ENCODE results near the gene KRTAP10-5.

The KRTAP10-5 gene

DNA sequence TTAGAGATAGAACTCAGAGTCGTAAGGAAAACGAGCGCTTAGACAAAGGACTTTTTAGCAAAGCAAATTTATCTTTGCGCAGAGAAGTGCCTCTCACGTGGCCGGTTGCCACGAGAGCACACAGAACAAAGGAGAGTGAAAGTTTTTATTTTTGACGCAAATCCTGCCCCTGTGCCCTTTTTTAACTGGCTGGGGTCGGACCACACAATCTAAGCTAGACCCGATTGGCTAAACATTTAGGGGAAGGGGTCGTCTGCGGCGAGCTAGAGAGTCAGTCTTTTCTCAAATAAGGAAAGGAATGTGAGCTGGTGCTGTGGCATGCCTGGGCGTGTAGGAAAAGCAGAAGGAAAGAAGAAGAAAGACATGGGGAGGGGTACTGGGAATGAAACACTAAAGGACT lies 31.5 kb downstream of the KRTAP10-5 start:
- TF ChIP-seq CTCF (IDR thresholded peaks at IDR 0.05; ENCODE audit: low read depth, low read length, missing control alignments) = no peak
- no peak for DNase-seq (ENCODE audit: extremely low read depth, low read depth)
- H3K4me3 ChIP-seq (replicated peaks; ENCODE audit: low read depth, low read length) = no peak overlapping the region

GRCh38 chr21:44548381-44548780 lies 32.0 kb downstream of the KRTAP10-5 start:
- no peak overlapping the region for H3K4me3 ChIP-seq (replicated peaks; ENCODE audit: low read depth, low read length)
- DNase-seq (ENCODE audit: extremely low read depth, low read depth) = no peak
- TF ChIP-seq CTCF (IDR thresholded peaks at IDR 0.05; ENCODE audit: low read depth, low read length, missing control alignments) = no peak

- no peak overlapping the region for H3K4me3 ChIP-seq (replicated peaks; ENCODE audit: low read depth, low read length)
- no peak for TF ChIP-seq CTCF (IDR thresholded peaks at IDR 0.05; ENCODE audit: low read depth, low read length, missing control alignments)
- DNase-seq (ENCODE audit: extremely low read depth, low read depth) = no peak
These were observed 32.6 kb downstream of the KRTAP10-5 start for GRCh38 chr21:44547656-44548331.

DNA sequence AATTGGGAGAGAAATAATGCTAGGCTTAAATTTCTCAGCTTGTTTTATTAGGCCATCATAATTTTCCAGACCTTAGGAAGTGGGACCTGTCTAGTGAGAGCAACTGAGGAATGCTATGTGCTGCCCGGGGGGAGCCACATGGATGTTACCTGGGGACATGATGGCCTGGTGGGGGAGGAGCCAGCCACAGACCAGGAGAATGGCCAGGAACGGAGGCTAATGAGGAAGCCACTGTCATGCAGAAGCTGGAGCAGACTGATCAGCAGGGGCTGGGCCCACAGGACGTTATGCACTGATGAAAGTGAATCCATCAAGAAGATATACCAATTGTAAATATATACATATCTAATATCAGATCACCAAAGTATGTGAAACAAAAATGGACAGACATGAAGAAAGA lies 35.8 kb downstream of the KRTAP10-5 start:
- no peak for DNase-seq (ENCODE audit: extremely low read depth, low read depth)
- TF ChIP-seq CTCF (IDR thresholded peaks at IDR 0.05; ENCODE audit: low read depth, low read length, missing control alignments) = no peak
- no peak overlapping the region for H3K4me3 ChIP-seq (replicated peaks; ENCODE audit: low read depth, low read length)

DNA sequence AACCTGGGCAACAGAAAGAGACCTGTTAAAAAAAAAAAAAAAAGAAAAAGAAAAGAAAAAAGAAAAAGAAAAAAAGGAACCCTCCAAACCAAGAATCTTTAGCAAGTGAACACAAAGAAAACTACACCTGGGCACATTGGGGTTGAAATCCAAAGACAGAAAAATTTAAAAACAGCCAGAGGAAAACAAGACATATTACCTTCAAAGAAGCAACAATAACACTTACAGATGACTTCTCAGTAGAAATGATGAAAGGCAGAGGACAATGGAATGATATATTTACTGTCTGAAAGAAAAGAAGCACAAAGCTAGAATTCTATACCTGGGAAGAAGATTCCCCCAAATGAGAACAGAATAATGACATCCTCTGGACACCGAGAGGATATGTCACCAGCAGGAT lies 37.7 kb downstream of the KRTAP10-5 start:
- DNase-seq (ENCODE audit: extremely low read depth, low read depth) = no peak
- TF ChIP-seq CTCF (IDR thresholded peaks at IDR 0.05; ENCODE audit: low read depth, low read length, missing control alignments) = no peak
- H3K4me3 ChIP-seq (replicated peaks; ENCODE audit: low read depth, low read length) = no peak overlapping the region

DNA sequence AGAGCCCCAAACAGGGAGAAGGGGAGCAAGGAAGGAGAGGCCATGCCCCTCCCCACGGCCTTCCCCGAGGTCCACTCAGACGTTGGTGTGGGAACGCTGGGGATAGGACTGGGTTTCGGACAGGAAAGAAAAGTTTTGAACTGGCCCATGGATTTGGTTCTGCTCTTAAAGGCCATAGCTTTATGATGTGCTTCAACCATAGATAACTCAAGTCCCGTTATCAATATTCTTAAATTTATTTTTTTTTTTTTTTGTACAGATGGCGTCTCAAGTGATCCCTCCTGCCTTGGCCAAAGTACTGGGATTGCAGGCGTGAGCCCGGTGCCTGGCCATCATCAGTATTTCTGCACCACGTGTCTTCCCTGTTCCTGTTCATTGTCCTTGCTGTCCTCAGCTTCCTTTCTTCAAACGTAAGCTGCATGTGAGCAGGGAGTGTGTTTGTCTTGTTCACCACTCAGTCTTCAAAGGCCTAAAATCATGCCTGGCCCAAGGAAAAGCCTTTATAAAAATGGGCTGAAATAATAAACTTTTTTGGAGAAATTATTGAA lies 39.6 kb downstream of the KRTAP10-5 start:
- DNase-seq (ENCODE audit: extremely low read depth, low read depth) = no peak
- no peak for TF ChIP-seq CTCF (IDR thresholded peaks at IDR 0.05; ENCODE audit: low read depth, low read length, missing control alignments)
- H3K4me3 ChIP-seq (replicated peaks; ENCODE audit: low read depth, low read length) = no peak overlapping the region

Data from HFF-Myc (cell line).